HG03558 (cell line): ENCODE results near the gene GLRX.
"Not testable (repeated sequence)": the region's sequence is repeated elsewhere in the genome, so short reads cannot be mapped to it uniquely, and the experiment has no call there.

Experiments
- ATAC-seq: cut with Tn5 transposase; IDR thresholded peaks from one replicate; pipeline ENCODE4 v1.9.1; 2021; ENCODE audit warnings: moderate number of reproducible peaks; ENCODE audit not compliant: unreplicated experiment; ENCODE audit errors: extremely low read depth

Gene GLRX

GRCh38 chr5:95853490-95853889 is 31.0 kb upstream of the GLRX start:
- no peak for ATAC-seq

DNA sequence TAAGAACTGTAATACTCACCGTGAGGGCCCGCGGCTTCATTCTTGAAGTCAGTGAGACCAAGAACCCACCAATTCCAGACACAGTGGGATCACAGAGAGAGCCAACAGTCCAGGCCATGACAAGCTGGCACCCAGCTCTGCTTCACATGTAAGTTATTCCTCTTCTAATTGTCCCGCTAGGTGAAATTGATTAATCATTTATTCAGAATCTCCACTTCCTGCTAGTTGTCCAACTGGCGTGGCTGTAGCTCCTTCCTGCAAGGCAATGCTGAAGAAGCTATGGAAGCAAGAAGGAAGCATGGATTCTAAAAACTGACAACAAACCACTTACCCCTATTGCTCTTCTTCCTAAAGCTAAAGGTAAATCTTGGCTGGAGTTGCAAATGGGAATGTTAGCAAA is 30.0 kb upstream of the GLRX start:
- ATAC-seq = no peak

DNA sequence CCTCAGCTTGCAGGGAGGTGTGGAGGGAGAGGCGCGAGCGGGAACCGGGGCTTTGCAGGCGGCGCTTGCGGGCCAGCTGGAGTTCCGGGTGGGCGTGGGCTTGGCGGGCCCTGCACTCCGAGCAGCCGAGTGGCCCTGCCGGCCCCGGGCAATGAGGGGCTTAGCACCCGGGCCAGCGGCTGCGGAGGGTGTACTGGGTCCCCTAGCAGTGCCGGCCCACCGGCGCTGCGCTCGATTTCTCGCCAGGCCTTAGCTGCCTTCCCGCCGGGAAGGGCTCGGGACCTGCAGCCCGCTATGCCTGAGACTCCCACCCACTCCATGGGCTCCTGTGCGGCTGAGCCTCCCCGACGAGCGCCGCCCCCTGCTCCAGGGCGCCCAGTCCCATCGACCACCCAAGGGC is 28.6 kb upstream of the GLRX start:
- not testable (repeated sequence) for ATAC-seq

DNA sequence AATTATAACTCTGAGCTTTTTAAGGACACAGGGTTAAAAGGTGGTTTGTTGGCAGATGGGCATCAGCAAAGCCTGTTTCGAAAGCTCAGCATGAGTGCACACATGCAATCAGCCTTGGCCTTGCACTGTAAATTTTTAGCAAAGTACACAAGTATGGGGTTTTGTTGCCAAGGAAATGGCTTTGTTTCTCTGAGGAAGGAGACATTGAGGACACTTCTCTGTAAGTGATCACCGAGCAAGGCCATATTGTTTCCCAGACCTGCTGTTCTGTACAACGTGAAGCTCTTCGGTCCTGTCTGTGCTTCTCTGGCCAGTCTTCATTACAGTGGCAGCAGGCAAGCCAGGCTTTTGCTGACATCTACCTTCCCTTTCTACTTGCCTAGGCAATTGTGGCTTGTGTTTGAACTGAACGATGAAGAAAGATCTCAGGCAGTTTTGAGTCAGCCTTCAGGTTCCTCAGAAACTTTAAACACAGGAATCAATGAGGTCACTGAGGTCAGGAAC is 27.9 kb upstream of the GLRX start:
- no peak for ATAC-seq

- ATAC-seq = no peak
Observed at GRCh38 chr5:95848701-95849100, 26.2 kb upstream of the GLRX start.

DNA sequence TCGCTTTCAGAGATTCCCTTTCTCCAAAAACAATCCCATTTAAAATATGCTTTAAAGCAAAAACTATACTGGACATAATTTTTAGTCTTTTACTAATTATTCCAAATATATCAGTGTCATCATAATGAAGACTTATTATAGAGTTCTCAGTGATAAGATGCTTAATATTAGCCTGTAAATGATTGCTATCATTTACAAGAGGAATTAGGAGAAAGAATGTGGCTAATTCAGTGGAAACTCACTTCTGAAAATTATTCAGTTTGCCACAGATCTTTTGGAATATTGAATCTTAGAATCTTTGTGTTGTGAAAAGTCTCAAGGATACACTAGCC is 24.7 kb upstream of the GLRX start:
- ATAC-seq = no peak

GRCh38 chr5:95846554-95847260 is 24.2 kb upstream of the GLRX start:
- peak; percentile 42 for ATAC-seq

- ATAC-seq = no peak
Observed at GRCh38 chr5:95845391-95845790, 22.9 kb upstream of the GLRX start.

GRCh38 chr5:95843733-95844223 is 21.3 kb upstream of the GLRX start:
- no peak for ATAC-seq

- peak; percentile 85 for ATAC-seq
Observed at GRCh38 chr5:95842854-95843544, 20.5 kb upstream of the GLRX start.

- ATAC-seq = no peak
Observed at GRCh38 chr5:95841914-95842812, 19.6 kb upstream of the GLRX start.

DNA sequence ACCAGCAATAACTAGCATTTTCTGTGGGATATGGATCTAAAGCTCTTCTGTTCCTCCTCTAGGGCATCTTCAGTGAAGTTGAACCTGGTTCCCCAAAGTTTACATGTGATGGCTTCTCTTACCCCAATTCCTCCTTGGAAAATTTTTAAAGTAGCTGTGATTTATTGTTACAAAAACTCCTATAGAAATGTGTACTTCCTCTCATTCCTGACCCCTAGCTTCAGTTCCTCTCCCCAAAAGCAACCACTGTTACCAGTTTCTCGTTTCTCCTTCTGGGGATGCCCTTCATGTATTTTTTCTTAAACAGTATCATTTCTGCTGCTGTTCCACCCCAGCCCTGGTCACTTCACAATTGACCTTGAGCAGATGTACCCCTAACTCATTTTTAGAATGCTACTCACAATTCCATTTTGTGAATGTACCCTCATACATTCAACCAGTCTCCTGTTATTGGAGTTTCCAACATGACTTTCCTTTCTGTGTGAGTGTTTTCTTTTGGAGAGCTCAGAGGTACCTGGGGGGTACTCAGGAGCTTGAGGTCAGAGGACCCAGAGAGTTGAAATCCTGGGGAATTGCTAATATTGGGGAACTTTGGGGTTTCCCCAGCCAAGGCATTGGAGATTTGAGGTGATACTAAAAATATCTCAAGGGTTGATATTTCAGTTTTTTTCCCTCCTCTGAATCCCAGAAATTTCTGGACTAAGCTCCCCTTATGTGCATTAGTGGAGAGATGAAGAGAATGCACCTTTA is 18.6 kb upstream of the GLRX start:
- no peak for ATAC-seq

- no peak for ATAC-seq
Observed at GRCh38 chr5:95839658-95840057, 17.1 kb upstream of the GLRX start.

DNA sequence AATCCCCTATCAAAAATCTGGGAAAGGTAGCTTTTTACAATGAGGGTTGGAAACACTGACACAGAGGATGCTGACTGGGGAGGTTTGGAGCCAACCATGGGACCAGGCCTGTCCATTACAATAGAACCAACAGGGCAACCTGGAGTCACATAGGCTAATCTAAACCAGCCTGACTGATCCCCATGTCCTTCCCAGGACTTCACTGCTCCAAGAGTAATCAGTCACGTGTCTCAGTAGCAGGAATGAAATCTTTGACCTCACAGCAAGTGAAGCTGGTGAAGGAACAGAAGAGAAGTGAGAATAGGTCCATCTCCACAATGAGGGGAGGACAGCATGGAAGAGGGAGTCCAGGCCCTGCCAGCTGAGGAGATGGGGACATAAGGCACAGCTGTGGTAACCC is 16.0 kb upstream of the GLRX start:
- ATAC-seq = no peak

DNA sequence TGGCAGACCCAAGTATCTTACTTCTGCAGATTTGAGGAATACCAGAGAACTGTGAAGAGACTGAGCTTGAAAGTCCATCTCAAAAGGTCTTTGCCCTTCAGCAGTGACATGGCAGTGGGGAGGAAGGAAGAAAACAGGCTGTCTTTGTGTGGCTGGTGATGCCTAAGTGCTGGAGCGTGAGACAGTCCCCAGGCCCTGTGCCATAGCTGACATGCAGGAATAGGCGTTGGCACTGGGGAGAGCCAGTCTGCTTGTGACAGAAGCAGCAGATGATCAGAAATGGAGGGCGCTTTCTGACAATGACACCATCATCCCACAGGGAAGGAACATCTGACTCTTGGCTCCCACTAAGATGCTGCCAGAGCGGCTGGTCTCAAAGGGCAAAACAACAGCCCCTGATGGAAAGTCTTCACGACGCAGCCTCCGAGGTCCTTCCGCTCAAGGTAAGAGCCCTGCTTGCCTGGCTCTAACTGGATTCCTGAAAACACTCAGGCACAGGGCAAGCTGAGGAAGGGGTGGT is 15.5 kb upstream of the GLRX start:
- ATAC-seq = no peak

DNA sequence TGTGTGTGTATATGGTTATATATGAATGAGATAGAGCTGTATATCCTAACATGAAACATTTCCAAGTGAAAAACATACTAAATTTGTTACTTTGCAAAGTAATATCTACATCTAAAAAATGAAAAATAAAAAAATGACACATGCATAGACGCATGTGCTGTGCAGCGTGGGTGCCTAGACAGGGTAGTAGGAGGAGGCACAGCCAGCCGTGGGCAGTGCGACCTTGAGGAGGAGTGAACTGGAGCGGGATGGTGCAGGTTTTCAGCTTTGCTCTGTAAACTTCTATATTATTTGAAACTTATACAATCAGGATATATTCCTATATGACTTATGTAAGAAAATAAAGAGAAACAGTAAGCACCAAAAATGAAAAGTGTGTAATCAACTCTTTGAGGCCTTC is 15.0 kb upstream of the GLRX start:
- no peak for ATAC-seq

DNA sequence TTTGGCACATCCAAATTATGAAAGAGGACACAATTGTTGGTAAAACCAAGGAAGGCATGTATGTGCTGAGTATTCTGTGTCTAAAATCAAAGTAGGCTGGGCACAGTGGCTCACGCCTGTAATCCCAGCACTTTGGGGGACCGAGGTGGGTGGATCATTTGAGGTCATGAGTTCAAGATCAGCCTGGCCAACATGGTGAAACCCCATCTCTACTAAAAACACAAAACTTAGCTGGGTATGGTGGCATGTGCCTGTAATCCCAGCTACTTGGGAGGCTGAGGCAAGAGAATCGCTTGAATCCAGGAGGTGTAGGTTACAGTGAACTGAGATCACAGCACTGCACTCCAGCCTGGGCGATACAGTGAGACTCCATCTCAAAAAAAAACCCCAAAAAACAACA is 14.4 kb upstream of the GLRX start:
- not testable (repeated sequence) for ATAC-seq

GRCh38 chr5:95836544-95836943 is 14.0 kb upstream of the GLRX start:
- no peak for ATAC-seq

DNA sequence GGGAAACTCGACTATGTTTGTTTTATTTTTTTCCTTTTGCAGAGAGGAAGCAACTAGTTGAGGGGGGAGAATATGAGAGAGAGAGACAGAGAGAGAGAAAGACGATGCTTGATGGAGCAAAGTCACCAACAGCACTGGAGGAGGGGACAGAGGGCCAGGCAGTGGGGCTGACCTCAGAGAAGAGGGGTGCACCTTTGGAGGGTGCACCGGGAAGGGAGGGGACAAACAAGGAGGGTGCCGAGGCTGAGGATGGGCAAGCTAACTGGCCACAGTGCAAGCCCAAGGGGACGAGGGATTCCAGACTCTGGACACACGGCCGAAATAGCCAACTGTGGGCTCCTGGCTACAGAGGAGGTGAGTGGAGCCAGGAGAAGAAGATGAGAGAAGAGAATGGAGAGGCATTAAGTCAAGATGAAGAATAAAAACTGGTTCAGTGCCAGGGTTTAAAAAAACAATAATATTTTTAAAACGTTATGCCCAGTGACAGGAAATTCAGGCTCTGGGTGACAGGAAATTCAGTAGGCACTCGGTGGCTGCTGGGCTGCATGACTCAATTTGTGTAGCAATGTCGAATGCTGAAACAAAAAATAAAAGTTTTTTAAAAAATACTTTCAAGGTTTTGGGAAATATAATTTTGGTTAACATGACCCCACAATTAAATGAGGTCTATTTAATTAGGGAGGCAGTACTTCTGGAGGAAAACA is 13.3 kb upstream of the GLRX start:
- ATAC-seq = no peak
